ENCODE data around the gene NUP93.

The NUP93 gene

GRCh38 chr16:56729735-56730662 is at the start of gene NUP93:
TSS of gene NUP93 (plus strand) at chr16:56730129. CDS start at chr16:56748248, 18,119 bp downstream.
- DNase-seq, result peak; percentile 93

GRCh38 chr16:56681939-56682702 is 47.8 kb upstream of the NUP93 start, which contains the start of gene MT1X:
TSS of gene MT1X (plus strand) at chr16:56682470. CDS start at chr16:56682541, 71 bp downstream.
- DNase-seq, result peak; percentile 86

- no peak for DNase-seq
These were observed 47.1 kb upstream of the NUP93 start for GRCh38 chr16:56682703-56683397.

GRCh38 chr16:56683424-56684172 is 46.3 kb upstream of the NUP93 start:
- DNase-seq, result no peak

GRCh38 chr16:56684256-56684925 is 45.5 kb upstream of the NUP93 start:
- no peak for DNase-seq

GRCh38 chr16:56684926-56685590 is 44.9 kb upstream of the NUP93 start:
- no peak for DNase-seq

GRCh38 chr16:56686758-56687157 is 43.2 kb upstream of the NUP93 start:
- DNase-seq, result no peak

- DNase-seq, result no peak
These were observed 41.2 kb upstream of the NUP93 start for GRCh38 chr16:56688762-56689161.

- peak; percentile 34 for DNase-seq
These were observed 40.8 kb upstream of the NUP93 start for GRCh38 chr16:56689171-56689570.

- no peak for DNase-seq
These were observed 39.4 kb upstream of the NUP93 start for GRCh38 chr16:56690420-56691122.

GRCh38 chr16:56691885-56692284 is 38.0 kb upstream of the NUP93 start:
- no peak for DNase-seq

GRCh38 chr16:56695246-56695645 is 34.7 kb upstream of the NUP93 start:
- no peak for DNase-seq

GRCh38 chr16:56697456-56698155 is 32.3 kb upstream of the NUP93 start:
- no peak for DNase-seq

GRCh38 chr16:56700195-56700594 is 29.7 kb upstream of the NUP93 start:
- no peak for DNase-seq

- DNase-seq, result no peak
These were observed 29.3 kb upstream of the NUP93 start for GRCh38 chr16:56700631-56701030.

- DNase-seq, result no peak
These were observed 28.4 kb upstream of the NUP93 start for GRCh38 chr16:56701534-56701933.

- no peak for DNase-seq
These were observed 27.1 kb upstream of the NUP93 start for GRCh38 chr16:56702836-56703235.

- DNase-seq, result no peak
These were observed 21.1 kb upstream of the NUP93 start for GRCh38 chr16:56708525-56709442.

All from HCEC 1CT (cell line).